ENCODE data around the gene TAS2R31.
"Not testable (repeated sequence)": the region's sequence is repeated elsewhere in the genome, so short reads cannot be mapped to it uniquely, and the experiment has no call there.

TAS2R31 gene

DNA sequence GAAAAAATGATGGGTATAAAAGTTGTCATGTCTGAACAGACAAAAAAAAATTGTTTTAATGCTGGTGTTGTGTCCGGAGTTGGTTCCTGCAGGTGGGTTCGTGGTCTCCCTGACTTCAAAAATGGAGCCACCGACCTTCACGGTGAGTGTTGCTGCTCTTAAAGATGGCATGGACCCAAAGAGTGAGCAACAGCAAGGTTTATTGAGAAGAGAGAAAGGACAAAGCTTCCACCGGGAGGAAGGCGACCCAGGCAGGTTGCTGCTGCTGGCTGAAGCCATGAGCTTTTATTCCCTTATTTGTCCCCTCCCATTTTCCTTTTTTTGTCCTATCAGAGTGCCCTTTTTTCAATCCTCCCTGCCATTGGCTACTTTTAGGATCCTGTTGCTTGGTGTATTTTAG, at the start of gene TAS2R31:
TAS2R31 (minus strand) TSS at position 101 of the 400 bp plus-strand sequence; CDS start at position 29, 72 bp downstream.
- DNase-seq (ENCODE audit: low read depth): no peak

DNA sequence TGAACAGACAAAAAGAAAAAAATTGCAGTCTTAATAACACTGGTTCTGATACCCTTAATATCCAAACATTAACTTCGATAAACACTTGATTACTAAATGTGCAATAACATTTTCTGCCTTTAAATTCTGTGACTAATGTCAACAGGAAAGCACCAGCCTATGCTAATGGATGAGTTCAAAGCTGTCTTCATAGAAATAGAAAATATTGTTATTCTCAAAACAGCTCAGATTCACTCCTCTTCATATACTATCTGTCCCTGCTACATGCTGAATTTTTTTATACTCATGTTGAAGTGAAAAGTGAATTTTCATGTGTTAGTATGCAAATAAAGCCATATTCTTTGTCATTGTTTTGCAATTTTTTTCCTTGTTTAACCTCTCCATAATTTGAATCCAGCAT, 47.0 kb upstream of the TAS2R31 start:
- no peak for DNase-seq (ENCODE audit: low read depth)

DNA sequence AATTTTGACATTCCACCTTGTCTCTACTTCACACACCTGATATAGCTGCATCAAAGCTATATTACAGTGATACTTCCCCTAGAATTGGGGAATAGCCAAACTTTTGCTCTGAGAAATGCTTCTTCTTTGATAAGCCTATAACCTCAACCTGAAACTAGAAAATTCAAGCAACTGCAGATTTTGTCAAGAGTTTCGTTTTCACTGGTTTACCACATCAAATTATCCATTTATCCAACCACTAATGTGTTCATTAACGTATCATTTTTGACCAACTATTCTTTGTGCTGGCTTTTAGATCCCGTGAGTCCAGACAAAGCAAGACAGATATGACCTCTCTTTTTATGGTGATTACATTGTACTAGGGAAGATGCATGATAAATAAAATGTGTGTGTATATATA, 44.4 kb upstream of the TAS2R31 start:
- no peak for DNase-seq (ENCODE audit: low read depth)

GRCh38 chr12:11071414-11071813, 40.2 kb upstream of the TAS2R31 start:
- no peak for DNase-seq (ENCODE audit: low read depth)

- DNase-seq (ENCODE audit: low read depth): no peak
Observed at GRCh38 chr12:11070999-11071398, 39.8 kb upstream of the TAS2R31 start.

DNA sequence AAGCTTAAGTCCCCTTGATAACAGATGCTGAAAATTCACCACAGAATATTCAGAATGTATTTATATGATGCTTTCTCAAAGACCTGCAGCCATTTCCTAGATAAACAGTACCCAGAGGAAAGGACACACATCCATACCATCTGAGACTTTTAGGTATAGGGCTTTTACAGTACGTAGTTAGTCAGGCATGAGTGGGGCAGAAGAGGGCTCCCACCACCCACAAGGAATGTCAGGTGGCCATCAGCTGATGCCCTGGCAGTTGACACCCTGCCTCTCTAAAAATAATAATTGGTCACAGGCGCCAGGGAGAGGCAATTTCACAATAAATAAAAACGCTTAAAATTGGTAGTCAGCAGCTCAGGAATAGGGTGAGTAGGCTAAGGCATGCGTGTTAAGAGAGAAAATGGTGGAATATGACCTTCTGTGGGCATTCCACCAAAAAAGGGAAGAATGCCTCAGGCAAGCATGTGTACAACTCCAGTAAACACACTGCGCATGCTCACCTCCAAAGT, 38.7 kb upstream of the TAS2R31 start:
- no peak for DNase-seq (ENCODE audit: low read depth)

GRCh38 chr12:11067514-11067913, 36.3 kb upstream of the TAS2R31 start:
- DNase-seq (ENCODE audit: low read depth): no peak

- not testable (repeated sequence) for DNase-seq (ENCODE audit: low read depth)
Observed at GRCh38 chr12:11062194-11062593, 31.0 kb upstream of the TAS2R31 start, which contains the start of gene TAS2R46. Gene TAS2R46 (minus strand): TSS chr12:11062294. CDS start chr12:11062294, 0 bp downstream.

DNA sequence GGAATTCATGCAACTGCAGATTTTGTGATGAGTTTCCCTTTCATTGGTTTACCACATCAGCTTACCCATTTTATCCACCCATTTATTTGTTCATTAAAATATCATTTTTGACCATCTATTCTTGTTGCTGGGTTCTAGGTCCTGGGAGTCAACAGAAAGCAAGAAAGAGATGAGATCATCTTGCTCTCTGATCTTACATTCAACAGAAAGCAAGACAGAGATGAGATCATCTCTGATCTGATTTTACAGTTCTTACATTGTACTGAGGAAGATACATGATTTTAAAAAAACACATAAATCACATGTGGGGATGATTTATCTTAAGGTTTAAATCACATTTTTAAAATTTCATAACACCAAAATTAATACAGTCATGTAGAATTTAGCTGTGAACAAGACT, 28.6 kb upstream of the TAS2R31 start:
- DNase-seq (ENCODE audit: low read depth): no peak

DNA sequence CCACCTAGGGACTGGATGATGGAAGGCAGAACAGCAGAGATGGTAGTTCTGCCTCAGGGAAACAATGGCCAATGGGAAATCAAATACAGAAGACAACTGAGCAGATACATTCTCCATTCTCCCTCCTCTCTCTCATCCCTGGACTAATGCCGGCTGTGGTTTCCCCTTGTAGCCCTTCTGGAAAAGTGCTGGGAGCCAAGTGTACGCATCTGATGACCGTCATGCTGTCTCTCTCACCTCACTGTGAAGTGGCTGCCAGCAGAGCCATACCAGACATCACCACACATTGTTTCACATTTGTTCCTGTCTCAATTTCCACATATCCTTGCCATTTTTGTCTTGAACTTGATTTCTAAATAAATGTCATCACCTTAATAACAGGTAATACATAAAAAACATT, 27.8 kb upstream of the TAS2R31 start:
- no peak for DNase-seq (ENCODE audit: low read depth)

GRCh38 chr12:11055306-11055705, 24.1 kb upstream of the TAS2R31 start:
- DNase-seq (ENCODE audit: low read depth): no peak

DNA sequence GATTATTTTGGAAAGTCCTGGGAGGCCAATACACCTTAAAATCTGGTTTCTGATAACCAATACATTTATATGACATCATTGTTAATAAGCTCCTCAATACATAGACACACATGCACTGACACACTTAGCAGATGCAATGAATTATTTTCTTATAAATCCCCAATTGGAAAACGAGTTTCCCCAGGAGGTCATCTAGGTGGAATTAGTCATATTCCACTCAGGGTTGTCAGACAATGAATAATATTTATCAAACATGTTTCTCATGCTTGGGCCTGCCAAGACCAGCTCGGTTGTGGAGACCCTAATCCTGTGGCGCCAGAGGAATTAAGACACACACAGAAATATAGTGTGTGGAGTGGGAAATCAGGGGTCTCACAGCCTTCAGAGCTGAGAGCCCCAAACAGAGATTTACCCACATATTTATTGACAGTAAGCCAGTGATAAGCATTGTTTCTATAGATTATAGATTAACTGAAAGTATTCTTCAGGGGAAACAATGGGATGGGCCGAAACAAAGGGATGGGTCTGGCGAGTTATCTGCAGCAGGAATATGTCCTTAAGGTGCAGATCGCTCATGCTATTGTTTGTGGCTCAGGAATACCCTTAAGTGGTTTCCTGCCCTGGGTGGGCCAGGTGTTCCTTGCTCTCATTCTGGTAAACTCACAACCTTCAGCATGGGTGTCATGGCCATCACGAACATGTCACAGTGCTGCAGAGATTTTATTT, 18.8 kb upstream of the TAS2R31 start:
- DNase-seq (ENCODE audit: low read depth): not testable (repeated sequence)

DNA sequence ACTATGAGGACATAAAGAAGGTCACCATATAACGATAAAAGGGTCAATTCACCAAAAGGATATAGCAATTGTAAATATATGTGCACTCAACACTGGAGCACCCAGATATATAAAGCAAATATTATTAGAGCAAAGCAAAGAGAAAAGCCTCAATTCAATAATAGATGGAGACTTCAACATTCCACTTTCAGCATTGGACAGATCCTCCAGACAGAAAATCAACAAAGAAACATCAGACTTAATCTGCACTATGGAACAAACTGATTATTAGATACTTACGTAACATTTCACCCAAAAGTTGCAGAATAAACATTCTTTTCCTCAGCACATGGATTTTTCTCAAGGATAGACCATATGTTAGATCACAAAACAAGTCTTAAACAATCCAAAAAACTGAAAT, 10.2 kb upstream of the TAS2R31 start:
- not testable (repeated sequence) for DNase-seq (ENCODE audit: low read depth)

DNA sequence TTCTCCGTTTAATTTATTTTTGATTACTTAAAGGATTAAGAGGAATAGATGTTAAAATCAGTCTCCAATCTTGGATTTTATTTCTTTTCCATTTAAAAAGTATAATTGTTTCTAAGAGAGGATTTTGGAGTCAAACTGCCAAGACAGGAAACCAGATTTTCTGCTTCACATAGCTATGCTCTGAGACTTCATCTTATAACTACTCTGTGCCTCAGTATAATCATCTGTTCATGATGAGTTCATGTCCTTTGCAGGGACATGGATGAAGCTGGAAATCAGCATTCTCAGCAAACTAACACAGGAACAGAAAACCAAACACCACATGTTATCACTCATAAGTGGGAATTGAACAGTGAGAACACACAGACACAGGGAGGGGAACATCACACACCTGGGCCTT, 9.0 kb upstream of the TAS2R31 start:
- DNase-seq (ENCODE audit: low read depth): no peak

DNA sequence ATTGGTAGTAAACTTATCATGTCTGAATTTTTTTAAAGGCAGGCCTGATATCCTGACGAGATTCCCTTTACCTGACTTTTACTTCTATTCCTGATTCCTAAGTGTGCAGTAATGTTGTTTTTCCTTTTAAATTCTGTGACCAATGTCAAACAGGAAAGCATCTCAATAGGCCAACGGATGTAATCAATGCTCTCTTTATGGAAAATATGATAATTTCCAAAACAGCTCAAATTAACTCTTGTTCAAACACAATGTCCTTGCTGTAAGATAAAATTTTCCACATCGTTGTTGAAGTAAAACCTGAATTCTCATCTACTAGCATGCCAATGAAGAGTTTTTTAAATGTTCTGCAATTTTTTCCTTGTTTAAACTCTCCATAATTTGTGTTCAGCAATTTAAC, 8.0 kb upstream of the TAS2R31 start:
- DNase-seq (ENCODE audit: low read depth): no peak

DNA sequence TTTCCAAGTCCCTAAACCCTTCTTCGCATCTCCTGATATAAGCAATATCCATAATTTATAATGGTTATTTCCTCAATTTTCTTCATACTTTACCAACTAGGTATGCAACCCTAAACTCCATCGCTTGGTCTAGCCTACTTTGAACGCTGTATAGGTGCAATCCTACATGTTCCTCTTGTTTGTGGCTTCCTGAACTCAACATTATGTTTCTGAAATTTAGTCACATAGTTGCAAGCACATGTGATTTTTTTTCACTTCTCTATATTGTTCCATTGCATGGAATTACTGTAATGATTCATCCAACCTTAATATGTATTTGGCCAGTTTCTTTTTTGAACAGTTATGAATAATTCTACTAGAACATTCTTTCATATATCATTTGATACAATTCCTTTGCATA, 2.8 kb upstream of the TAS2R31 start:
- DNase-seq (ENCODE audit: low read depth): not testable (repeated sequence)

DNA sequence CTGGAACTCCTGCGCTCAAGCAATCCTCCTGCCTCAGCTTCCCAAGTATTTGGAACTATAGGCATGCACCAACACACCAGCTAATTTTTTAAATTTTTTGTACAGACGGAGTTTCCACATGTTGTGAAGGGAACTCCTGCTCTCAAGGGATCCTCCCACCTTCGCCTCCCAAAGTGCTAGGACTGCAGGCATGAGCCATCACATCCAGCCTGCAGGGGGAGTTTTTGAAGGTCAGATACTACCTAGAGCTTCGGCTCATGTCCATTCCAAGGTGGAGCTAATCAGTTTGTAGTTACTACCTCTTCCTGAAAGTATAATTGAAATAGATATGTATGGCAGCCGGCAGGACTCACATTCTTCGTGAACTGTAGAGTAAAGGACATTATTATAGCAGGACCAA, 5.1 kb downstream of the TAS2R31 start:
- DNase-seq (ENCODE audit: low read depth): no peak

- DNase-seq (ENCODE audit: low read depth): no peak
Observed at GRCh38 chr12:11023387-11023786, 7.8 kb downstream of the TAS2R31 start.

- DNase-seq (ENCODE audit: low read depth): no peak
Observed at GRCh38 chr12:11022520-11022919, 8.7 kb downstream of the TAS2R31 start, which contains the start of gene TAS2R19. Gene TAS2R19 (minus strand): TSS chr12:11022620. CDS start chr12:11022571, 49 bp downstream.

DNA sequence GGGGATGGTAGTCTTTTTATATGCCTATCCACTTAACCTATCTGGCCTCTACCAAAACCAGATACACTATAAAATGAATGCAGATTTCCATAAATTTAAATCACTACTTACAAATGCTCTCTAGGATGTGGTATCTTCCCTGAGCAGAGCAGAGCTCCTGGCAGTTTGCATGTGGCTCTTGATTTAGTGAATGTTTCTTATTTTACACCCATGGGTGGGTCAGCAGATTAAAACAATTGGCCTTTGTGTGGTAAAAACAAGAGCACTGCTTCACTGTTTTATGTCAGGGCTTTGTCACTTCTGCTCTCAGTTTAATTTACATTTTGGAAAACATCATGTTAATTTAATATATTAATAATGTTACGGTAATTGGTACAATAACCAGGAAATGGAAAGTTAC, 14.3 kb downstream of the TAS2R31 start:
- no peak for DNase-seq (ENCODE audit: low read depth)

DNA sequence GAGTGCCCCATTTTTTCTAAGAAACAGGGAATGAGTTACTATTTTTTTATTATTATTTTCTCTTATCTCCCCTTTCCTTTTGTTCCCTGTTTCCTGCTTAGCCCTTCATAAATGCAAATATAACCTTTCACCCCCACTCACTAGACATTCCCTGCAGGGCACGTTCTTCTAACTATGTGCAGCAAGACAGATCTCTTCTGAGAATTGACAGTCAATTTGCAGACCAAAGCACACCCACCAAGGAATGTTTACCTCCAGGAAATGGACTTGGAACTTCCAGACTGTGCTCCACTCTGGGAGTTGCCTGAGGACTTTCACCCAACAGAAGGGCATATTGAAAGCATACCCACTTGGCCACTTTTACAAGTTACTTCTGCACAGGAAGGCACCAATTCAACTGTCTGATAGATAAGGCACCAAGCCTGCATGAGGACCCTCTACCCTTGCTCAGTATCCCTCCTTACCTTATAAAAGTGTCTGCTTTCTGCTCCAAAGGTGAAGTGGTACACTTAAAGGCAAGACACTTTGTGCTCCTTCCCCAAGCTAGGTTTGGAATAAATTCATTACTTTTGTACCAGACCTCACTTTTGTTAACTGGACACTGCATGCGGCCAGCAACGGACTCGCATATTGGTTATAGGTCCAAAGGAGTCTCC, 15.3 kb downstream of the TAS2R31 start:
- no peak for DNase-seq (ENCODE audit: low read depth)

DNA sequence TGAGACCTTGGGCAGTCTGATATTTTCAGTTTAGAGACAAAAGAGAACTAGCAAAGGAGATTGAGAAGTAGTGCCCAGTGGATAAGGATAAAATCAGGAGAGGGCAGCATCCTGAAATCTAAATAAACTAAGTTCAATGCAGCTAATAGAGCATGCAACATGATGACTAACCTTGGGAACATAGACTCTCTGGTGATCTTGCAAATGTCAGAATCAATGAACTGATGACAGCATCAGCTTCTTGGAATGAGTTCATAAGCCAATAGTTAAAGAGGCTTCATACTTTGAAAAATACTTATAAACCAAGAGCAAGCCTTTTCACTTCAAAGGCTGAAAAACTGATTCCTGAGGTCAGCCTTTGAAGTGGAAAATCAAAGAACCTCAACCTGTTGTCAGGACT, 17.0 kb downstream of the TAS2R31 start:
- no peak for DNase-seq (ENCODE audit: low read depth)

- DNase-seq (ENCODE audit: low read depth): no peak
Observed at GRCh38 chr12:11007608-11008007, 23.6 kb downstream of the TAS2R31 start.
